Measurements from ENCODE around the gene IFNW1.

IFNW1 gene

DNA sequence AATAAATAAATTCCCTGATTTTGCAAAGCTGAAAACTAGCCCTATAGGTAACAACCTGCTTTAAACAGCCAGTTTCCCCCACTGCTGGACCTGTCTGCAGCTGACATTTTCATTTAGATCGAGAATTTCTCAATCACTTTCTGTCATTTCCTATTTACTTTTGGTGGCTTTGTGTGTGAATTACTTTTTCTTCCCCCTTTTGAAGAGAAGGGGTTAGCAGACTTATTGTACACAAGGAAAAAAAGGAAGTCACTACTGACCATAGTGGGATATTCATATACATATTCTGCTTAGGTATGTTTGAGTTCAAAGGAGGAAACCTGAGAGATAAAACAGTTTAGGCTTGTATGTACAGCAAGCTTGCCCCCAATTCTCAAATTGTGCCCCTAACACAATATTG, 36.8 kb downstream of the IFNW1 start:
- DNase-seq, result no peak

DNA sequence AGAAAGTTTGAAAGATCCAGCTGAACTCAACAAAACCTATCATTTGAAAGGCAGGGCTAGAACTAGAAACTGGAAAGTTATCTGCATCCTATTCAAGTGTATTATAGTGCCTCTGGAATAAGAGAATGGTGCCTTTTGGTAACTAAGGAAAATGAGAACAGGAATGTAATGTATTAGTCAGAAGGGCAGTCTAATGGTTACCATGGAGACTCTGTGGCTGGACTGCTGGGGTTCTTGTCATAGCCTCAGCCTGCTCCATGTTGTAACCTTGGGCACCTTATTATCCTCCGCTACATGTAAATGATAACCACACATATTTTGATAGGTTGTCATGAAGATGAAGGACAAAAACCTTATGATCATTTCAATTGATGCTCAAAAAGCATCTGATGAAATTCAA, 39.3 kb downstream of the IFNW1 start:
- DNase-seq, result no peak

DNA sequence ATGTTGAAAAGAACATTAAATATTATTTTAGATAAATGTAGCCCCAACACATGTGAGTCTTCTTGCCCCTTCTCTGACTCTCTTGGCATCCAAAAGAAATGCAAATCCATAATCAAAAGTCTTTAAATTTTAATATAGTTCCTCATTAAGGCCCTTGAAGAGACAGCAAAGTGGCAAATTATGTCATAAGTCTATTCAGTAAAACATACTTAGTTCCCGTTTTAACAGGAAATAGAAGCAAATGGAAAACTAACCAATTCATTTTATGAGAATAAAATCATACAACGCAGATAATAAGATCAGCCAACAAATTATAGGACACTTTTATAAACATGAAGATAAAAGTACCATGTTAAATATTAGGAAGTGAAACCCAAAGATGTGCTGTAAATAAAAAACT, 43.8 kb downstream of the IFNW1 start:
- DNase-seq, result no peak

DNA sequence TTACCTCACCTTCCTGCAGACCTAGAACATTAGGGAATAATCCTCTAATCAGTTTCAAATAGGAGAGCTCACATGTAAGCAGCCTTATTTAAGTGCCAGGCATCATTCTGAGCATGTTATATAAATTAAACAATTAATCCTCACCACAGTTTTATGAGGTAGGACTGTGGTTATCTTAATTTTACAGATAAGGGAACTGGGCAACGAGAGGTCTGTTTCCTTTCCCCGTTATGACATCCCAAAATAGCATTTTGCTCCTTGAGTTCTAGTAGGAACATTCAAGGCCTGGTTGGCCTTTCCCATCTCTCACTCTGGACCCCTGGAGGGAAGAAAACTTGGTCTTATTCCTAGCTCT, 44.8 kb downstream of the IFNW1 start:
- DNase-seq, result no peak

DNA sequence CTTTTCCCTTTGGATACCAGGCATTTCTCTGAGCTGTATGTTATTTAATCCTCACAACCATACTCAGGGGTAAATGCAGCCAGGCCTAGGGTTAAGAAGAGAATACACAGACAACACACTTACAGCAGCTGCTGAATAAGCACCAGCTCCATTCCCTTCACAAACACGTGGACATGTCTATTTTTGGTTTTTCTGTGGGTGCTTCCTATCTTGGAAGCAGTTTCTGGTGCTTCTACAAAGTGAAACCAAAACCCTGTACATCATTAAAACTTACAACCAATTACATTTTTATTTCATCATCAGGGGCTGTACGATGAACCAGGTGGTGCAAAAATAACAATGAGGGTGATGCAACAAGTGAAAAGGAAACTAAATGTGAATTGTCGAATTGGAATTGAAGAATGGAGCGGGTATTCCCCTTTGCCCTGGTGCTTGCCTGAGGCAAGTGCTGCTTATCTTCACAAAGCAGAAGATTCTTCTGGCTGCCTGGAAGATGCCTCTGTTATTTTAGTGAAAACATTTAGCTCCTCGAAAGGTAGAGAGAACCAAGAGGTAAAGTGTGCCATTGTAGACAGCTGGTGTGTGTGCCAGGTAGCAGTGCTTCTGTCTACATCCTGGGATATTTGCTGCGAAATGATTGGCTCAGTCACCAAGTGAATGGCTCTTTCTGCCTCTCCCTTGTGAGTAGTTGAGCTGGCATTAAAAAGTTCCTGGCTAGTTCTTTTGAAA, 45.3 kb downstream of the IFNW1 start:
- DNase-seq, result peak; percentile 42

DNA sequence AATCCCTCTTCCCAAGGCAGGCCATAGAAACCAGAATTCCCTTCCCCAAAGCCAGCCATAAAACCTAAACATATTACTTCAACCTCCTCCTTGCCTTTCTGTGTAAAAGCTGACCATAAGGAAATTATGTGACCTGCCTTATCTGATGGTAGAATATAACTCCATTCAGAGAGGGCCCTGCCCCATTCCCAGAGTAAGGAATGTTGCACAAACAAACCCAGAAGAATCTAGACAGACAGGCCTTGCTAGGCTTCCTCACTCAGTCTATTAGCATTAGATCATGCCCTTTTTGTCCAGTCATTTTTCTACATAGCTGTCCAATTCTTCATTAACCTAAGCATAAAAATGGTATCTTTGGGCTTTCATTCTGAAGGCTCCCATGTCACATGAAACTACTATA, 46.1 kb downstream of the IFNW1 start:
- no peak for DNase-seq

All from DMS53 (cell line).